Endodermal cell (in vitro differentiated cells): ENCODE measurements around the gene CFAP61. TPM values are rescaled to one million over a fixed set of nuclear protein-coding genes. Genes with fewer than 3 reads are reported as not detected.

Experiments
- DNase-seq: peaks from one replicate; pipeline ENCODE4 v3.0.0-alpha.2; 2017
- H3K27ac ChIP-seq: 2 replicates; pipeline ENCODE4 v1.5.1; 2013; ENCODE audit warnings: mild to moderate bottlenecking, low read depth, low read length, moderate library complexity
- H3K27me3 ChIP-seq: 2 replicates; pipeline ENCODE4 v1.6.1; 2013; ENCODE audit warnings: mild to moderate bottlenecking, low read length, moderate library complexity; ENCODE audit not compliant: insufficient read depth, control insufficient read depth, poor library complexity, severe bottlenecking
- H3K36me3 ChIP-seq: 2 replicates; pipeline ENCODE4 v1.7.0; 2013; ENCODE audit warnings: mild to moderate bottlenecking, low read length, moderate library complexity; ENCODE audit not compliant: control insufficient read depth, insufficient read depth
- H3K4me1 ChIP-seq: one replicate; pipeline ENCODE4 v1.7.0; 2013; ENCODE audit warnings: low read length; ENCODE audit not compliant: control insufficient read depth, insufficient read depth
- H3K4me3 ChIP-seq: 2 replicates; pipeline ENCODE4 v1.5.1; 2013; ENCODE audit warnings: mild to moderate bottlenecking, low read length, moderate library complexity
- H3K9ac ChIP-seq: 2 replicates; pipeline ENCODE4 v1.6.1; 2013; ENCODE audit warnings: mild to moderate bottlenecking, low read length, moderate library complexity; ENCODE audit not compliant: poor library complexity, severe bottlenecking; ENCODE audit errors: extremely low read depth
- H3K9me3 ChIP-seq: 2 replicates; pipeline ENCODE4 v1.6.1; 2013; ENCODE audit warnings: mild to moderate bottlenecking, low read length, moderate library complexity; ENCODE audit not compliant: control insufficient read depth
- H3K27ac Mint-ChIP-seq: 2 replicates; pipeline ENCODE4 v1.8.0; 2020; ENCODE audit warnings: mixed read lengths
- H3K27me3 Mint-ChIP-seq: 2 replicates; pipeline ENCODE4 v1.8.0; 2021; ENCODE audit warnings: mild to moderate bottlenecking, mixed read lengths; ENCODE audit not compliant: insufficient read depth
- H3K36me3 Mint-ChIP-seq: 2 replicates; pipeline ENCODE4 v1.8.0; 2020; ENCODE audit warnings: low read depth, mixed read lengths
- H3K4me1 Mint-ChIP-seq: 2 replicates; pipeline ENCODE4 v1.8.0; 2020; ENCODE audit warnings: mixed read lengths
- H3K4me3 Mint-ChIP-seq: 2 replicates; pipeline ENCODE4 v1.8.0; 2020; ENCODE audit warnings: mild to moderate bottlenecking, moderate library complexity, mixed read lengths
- H3K9me3 Mint-ChIP-seq: 2 replicates; pipeline ENCODE4 v1.8.0; 2020; ENCODE audit warnings: mild to moderate bottlenecking, mixed read lengths
- WGBS, 2 experiments: methylation state at CpG; one replicate each; pipeline versions ENCODE4 v1.1.5 to v1.1.7; 2013; ENCODE audit warnings: missing lambda C conversion rate in 2 of 2, mixed read lengths in 1 of 2; ENCODE audit not compliant: insufficient coverage in 1 of 2, insufficient read length in 1 of 2; 5-methylcytosine and 5-hydroxymethylcytosine counted together
- total RNA-seq, 2 donors: library from RNA; stranded (reverse); fragmentation: NEBNext Ultra II Directional in 1 of 2; extraction: Animal tissue kit (Norgen Biotek cat#: 25700) in 1 of 2; gene quantifications; 2 replicates in 1 of 2; 3 replicates in 1 of 2; pipeline ENCODE4 v1.2.1, GENCODE V29; 2021
- TF ChIP-seq, protein P1 (sequence below): fragments of 200-600 bp; sonication (generic); conservative IDR thresholded peaks from 2 replicates; pipeline ENCODE4 v1.5.0; 2021; ENCODE audit warnings: antibody characterized with exemption, mild to moderate bottlenecking

The CFAP61 gene
- total RNA-seq, 2 donors from 2014 or later, result 0.64 to 0.73 TPM

DNA sequence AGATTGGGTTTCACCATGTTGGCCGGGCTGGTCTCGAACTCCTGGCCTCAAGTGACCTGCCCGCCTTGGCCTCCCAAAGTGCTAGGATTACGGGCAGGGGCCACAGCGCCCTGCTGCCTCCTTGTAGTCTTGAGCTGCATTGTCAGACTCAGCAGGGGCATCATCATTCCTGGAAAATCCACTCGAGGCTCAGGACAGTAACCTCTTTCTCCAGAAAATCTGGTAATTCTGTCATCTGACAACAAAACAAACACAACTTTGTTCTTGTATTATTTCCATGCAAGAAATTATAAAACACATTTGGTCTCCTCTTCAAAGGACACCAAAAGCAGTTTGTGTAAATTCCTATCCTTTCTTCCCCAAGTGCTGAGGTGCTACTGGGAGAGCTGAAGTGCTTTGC is 178.4 kb downstream of the CFAP61 start:
- no peak overlapping the region for H3K27ac ChIP-seq
- TF ChIP-seq, protein P1, sequence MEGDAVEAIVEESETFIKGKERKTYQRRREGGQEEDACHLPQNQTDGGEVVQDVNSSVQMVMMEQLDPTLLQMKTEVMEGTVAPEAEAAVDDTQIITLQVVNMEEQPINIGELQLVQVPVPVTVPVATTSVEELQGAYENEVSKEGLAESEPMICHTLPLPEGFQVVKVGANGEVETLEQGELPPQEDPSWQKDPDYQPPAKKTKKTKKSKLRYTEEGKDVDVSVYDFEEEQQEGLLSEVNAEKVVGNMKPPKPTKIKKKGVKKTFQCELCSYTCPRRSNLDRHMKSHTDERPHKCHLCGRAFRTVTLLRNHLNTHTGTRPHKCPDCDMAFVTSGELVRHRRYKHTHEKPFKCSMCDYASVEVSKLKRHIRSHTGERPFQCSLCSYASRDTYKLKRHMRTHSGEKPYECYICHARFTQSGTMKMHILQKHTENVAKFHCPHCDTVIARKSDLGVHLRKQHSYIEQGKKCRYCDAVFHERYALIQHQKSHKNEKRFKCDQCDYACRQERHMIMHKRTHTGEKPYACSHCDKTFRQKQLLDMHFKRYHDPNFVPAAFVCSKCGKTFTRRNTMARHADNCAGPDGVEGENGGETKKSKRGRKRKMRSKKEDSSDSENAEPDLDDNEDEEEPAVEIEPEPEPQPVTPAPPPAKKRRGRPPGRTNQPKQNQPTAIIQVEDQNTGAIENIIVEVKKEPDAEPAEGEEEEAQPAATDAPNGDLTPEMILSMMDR, result no peak
- H3K27ac Mint-ChIP-seq, result no peak overlapping the region
- peaks cover 25% of the 10 kb centered on the region for H3K9me3 ChIP-seq
- 83 to 92% methylated on average over 6 of the region's 6 CpGs for WGBS, 2 experiments
- no peaks in the 10 kb centered on the region for H3K4me1 Mint-ChIP-seq
- H3K4me3 Mint-ChIP-seq, result no peak overlapping the region
- no peak overlapping the region for H3K9ac ChIP-seq
- H3K36me3 Mint-ChIP-seq, result no peaks in the 10 kb centered on the region
- no peaks in the 10 kb centered on the region for H3K27me3 ChIP-seq
- H3K9me3 Mint-ChIP-seq, result peaks cover 20% of the 10 kb centered on the region
- H3K36me3 ChIP-seq, result no peaks in the 10 kb centered on the region
- no peaks in the 10 kb centered on the region for H3K27me3 Mint-ChIP-seq
- peaks cover 2% of the 10 kb centered on the region for H3K4me1 ChIP-seq
- no peak for DNase-seq
- H3K4me3 ChIP-seq, result no peak overlapping the region

DNA sequence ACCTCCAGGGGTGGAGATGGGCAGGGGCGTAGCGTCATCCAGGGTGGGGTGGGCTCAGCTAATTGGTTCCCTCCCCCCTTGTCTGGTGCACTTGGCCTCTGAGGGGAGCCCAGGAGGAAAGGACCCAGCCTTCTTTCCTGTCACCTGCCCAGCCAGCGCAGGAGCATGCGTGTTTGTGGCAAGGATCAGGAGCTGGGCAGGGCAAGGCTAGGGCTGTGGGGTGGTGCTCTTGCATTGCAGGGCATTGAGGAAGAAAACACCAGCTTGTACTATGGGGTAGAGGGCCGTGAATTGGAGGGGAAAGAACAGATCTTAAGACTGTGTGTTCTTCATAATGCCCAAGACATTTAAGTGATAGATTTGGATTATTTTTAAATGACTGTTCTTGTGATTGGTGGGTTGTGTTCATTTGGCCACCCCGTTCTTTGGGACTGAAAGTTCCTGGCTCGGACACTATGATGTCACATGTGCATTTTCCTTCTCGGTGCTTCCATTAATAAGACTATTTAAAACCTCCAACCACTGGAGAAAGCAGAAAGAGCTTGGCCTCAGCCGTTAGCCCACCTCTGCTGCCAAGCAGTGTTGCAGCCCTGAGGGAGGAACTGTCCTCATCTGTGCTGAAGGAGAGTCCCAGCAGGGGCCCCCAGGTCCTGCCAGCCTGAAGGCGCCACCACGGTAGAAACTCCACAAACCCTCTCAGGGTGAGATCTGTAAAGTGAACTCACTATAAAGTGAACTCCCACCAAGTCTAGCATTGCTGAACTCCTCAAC is 179.4 kb downstream of the CFAP61 start:
- H3K27me3 Mint-ChIP-seq, result no peaks in the 10 kb centered on the region
- no peak overlapping the region for H3K9ac ChIP-seq

DNA sequence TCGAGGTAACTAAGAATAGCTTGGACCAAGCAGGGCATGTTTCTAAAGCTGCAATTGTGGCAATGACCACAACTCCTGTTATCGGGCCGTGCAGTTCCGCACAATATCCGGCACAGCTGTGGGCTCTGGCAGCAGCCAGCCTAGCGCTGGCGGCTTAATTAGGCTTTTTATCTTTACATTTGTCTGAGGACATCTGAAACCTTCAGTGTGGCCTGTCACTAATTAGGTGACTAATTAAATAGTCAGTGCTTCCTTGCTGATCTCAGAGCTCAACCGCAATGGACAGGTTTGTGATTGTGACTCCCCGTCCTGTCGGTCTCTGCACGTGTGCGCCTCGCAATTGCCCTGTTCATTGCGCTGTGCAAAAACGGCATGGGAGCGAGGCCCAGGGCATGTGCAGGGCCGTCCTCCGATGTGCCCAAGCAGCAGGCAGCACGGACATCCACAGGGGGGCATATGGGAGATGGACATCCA is 180.7 kb downstream of the CFAP61 start:
- H3K27me3 Mint-ChIP-seq, result no peaks in the 10 kb centered on the region
- Histone ChIP-seq H3K27me3 (no peaks in the 10 kb centered on the region), H3K27ac (no peak overlapping the region), H3K36me3 (no peaks in the 10 kb centered on the region), H3K9me3 (peaks cover 5% of the 10 kb centered on the region), H3K4me1 (no peaks in the 10 kb centered on the region), H3K9ac (no peak overlapping the region), H3K4me3 (no peak overlapping the region)
- peaks cover 3% of the 10 kb centered on the region for H3K9me3 Mint-ChIP-seq
- H3K36me3 Mint-ChIP-seq, result no peaks in the 10 kb centered on the region
- no peak for DNase-seq
- peaks cover 2% of the 10 kb centered on the region for H3K4me1 Mint-ChIP-seq
- TF ChIP-seq, protein P1, result no peak
- H3K4me3 Mint-ChIP-seq, result no peak overlapping the region
- no peak overlapping the region for H3K27ac Mint-ChIP-seq
- 92 to 98% methylated on average over 16 to 19 of the region's 19 CpGs for WGBS, 2 experiments

More for the DNA sequence above, 179.4 kb downstream of the CFAP61 start:
- Mint-ChIP-seq H3K9me3 (peaks cover 16% of the 10 kb centered on the region), H3K4me1 (no peaks in the 10 kb centered on the region), H3K4me3 (no peak overlapping the region), H3K36me3 (no peaks in the 10 kb centered on the region), H3K27ac (no peak overlapping the region)
- peaks cover 19% of the 10 kb centered on the region for H3K9me3 ChIP-seq
- H3K27ac ChIP-seq, result no peak overlapping the region
- no peak for DNase-seq
- no peaks in the 10 kb centered on the region for H3K27me3 ChIP-seq
- no peak overlapping the region for H3K4me3 ChIP-seq
- H3K36me3 ChIP-seq, result no peaks in the 10 kb centered on the region
- WGBS, 2 experiments, result 81 to 91% methylated on average over 5 to 11 of the region's 11 CpGs
- H3K4me1 ChIP-seq, result no peaks in the 10 kb centered on the region
- TF ChIP-seq, protein P1, result no peak
